ENCODE results near the gene PROSER2.

Gene PROSER2

GRCh38 chr10:11910102-11910501, 86.9 kb downstream of the PROSER2 start:
- H3K4me2 ChIP-seq (ENCODE audit: low read length) = no peak overlapping the region
- H3F3A ChIP-seq (ENCODE audit: control insufficient read depth, insufficient read depth) = no peaks in the 10 kb centered on the region
- TF ChIP-seq EZH2phosphoT487 (IDR thresholded peaks at IDR 0.05; ENCODE audit: borderline replicate concordance, low read length) (no peak), CTCF (IDR thresholded peaks at IDR 0.05; ENCODE audit: low read depth, low read length, poor library complexity, severe bottlenecking) (no peak)
- H3K27ac ChIP-seq (ENCODE audit: low read depth, low read length) = no peak overlapping the region
- H3K79me2 ChIP-seq (ENCODE audit: control insufficient read depth, low read length) = no peaks in the 10 kb centered on the region
- H3K27me3 ChIP-seq (ENCODE audit: control insufficient read depth, low read length) = no peaks in the 10 kb centered on the region
- no peaks in the 10 kb centered on the region for H3K36me3 ChIP-seq (ENCODE audit: control insufficient read depth, low read length)
- H3K4me3 ChIP-seq (ENCODE audit: low read length) = no peak overlapping the region
- H3K9me3 ChIP-seq (ENCODE audit: control insufficient read depth, insufficient read depth, low read length) = no peaks in the 10 kb centered on the region
- no peaks in the 10 kb centered on the region for H3K9me2 ChIP-seq (replicated peaks; ENCODE audit: control insufficient read depth, low read length)
- H3K4me1 ChIP-seq (ENCODE audit: control insufficient read depth, low read length) = no peaks in the 10 kb centered on the region
- no peaks in the 10 kb centered on the region for H4K20me1 ChIP-seq (ENCODE audit: control insufficient read depth, insufficient read depth, low read depth, low read length)

- Histone ChIP-seq H3F3A (ENCODE audit: control insufficient read depth, insufficient read depth) (no peaks in the 10 kb centered on the region), H3K9me2 (replicated peaks; ENCODE audit: control insufficient read depth, low read length) (no peaks in the 10 kb centered on the region), H3K4me2 (ENCODE audit: low read length) (no peak overlapping the region), H3K27ac (ENCODE audit: low read depth, low read length) (no peak overlapping the region), H4K20me1 (ENCODE audit: control insufficient read depth, insufficient read depth, low read depth, low read length) (no peaks in the 10 kb centered on the region), H3K79me2 (ENCODE audit: control insufficient read depth, low read length) (no peaks in the 10 kb centered on the region), H3K36me3 (ENCODE audit: control insufficient read depth, low read length) (no peaks in the 10 kb centered on the region), H3K4me1 (ENCODE audit: control insufficient read depth, low read length) (no peaks in the 10 kb centered on the region), H3K4me3 (ENCODE audit: low read length) (no peak overlapping the region), H3K27me3 (ENCODE audit: control insufficient read depth, low read length) (no peaks in the 10 kb centered on the region), H3K9me3 (ENCODE audit: control insufficient read depth, insufficient read depth, low read length) (no peaks in the 10 kb centered on the region)
- TF ChIP-seq CTCF (IDR thresholded peaks at IDR 0.05; ENCODE audit: low read depth, low read length, poor library complexity, severe bottlenecking) (no peak), EZH2phosphoT487 (IDR thresholded peaks at IDR 0.05; ENCODE audit: borderline replicate concordance, low read length) (no peak)
Observed at GRCh38 chr10:11913079-11913641, 90.0 kb downstream of the PROSER2 start.

GRCh38 chr10:11918384-11918783, 95.2 kb downstream of the PROSER2 start:
- Histone ChIP-seq H3K4me3 (ENCODE audit: low read length) (no peak overlapping the region), H3K9me2 (replicated peaks; ENCODE audit: control insufficient read depth, low read length) (no peaks in the 10 kb centered on the region), H3K4me2 (ENCODE audit: low read length) (no peak overlapping the region), H3K27me3 (ENCODE audit: control insufficient read depth, low read length) (no peaks in the 10 kb centered on the region), H3K9me3 (ENCODE audit: control insufficient read depth, insufficient read depth, low read length) (no peaks in the 10 kb centered on the region), H3K27ac (ENCODE audit: low read depth, low read length) (no peak overlapping the region), H3F3A (ENCODE audit: control insufficient read depth, insufficient read depth) (peaks cover 8% of the 10 kb centered on the region), H3K36me3 (ENCODE audit: control insufficient read depth, low read length) (peaks cover 28% of the 10 kb centered on the region), H3K4me1 (ENCODE audit: control insufficient read depth, low read length) (no peaks in the 10 kb centered on the region), H3K79me2 (ENCODE audit: control insufficient read depth, low read length) (no peaks in the 10 kb centered on the region), H4K20me1 (ENCODE audit: control insufficient read depth, insufficient read depth, low read depth, low read length) (no peaks in the 10 kb centered on the region)
- no peak for TF ChIP-seq EZH2phosphoT487 (IDR thresholded peaks at IDR 0.05; ENCODE audit: borderline replicate concordance, low read length)
- no peak for TF ChIP-seq CTCF (IDR thresholded peaks at IDR 0.05; ENCODE audit: low read depth, low read length, poor library complexity, severe bottlenecking)
